ENCODE results near the gene VWDE. TPM values are rescaled to one million over a fixed set of nuclear protein-coding genes. Genes with fewer than 3 reads are reported as not detected.

Gene VWDE
- total RNA-seq, 2 donors from 2014 or later, result 5.8 to 7.0 TPM

GRCh38 chr7:12389089-12389700, 14.5 kb downstream of the VWDE start:
- peaks cover 4% of the 10 kb centered on the region for H3K36me3 Mint-ChIP-seq (ENCODE audit: low read depth)
- ATAC-seq (peak; percentile 84), DNase-seq (peak in 1 of 3 donors; percentile 21)
- H3K27me3 Mint-ChIP-seq, result no peaks in the 10 kb centered on the region
- H3K4me3 Mint-ChIP-seq, result no peak overlapping the region
- H3K4me1 Mint-ChIP-seq, result peaks cover 2% of the 10 kb centered on the region
- no peak overlapping the region for H3K27ac Mint-ChIP-seq
- no peaks in the 10 kb centered on the region for H3K9me3 ChIP-seq (ENCODE audit: control insufficient read depth, low read length, poor library complexity, severe bottlenecking)

GRCh38 chr7:12386313-12386740, 17.3 kb downstream of the VWDE start:
- no peaks in the 10 kb centered on the region for H3K9me3 ChIP-seq (ENCODE audit: control insufficient read depth, low read length, poor library complexity, severe bottlenecking)
- ATAC-seq (no peak), DNase-seq (no peak)
- peaks cover 4% of the 10 kb centered on the region for H3K36me3 Mint-ChIP-seq (ENCODE audit: low read depth)
- no peaks in the 10 kb centered on the region for H3K4me1 Mint-ChIP-seq
- H3K27me3 Mint-ChIP-seq, result no peaks in the 10 kb centered on the region
- no peak overlapping the region for H3K4me3 Mint-ChIP-seq
- no peak overlapping the region for H3K27ac Mint-ChIP-seq

- Mint-ChIP-seq H3K4me1 (no peaks in the 10 kb centered on the region), H3K27me3 (no peaks in the 10 kb centered on the region), H3K27ac (no peak overlapping the region), H3K36me3 (ENCODE audit: low read depth) (peaks cover 4% of the 10 kb centered on the region), H3K4me3 (no peak overlapping the region)
- ATAC-seq (no peak), DNase-seq (no peak)
- H3K9me3 ChIP-seq (ENCODE audit: control insufficient read depth, low read length, poor library complexity, severe bottlenecking), result no peaks in the 10 kb centered on the region
Measured at GRCh38 chr7:12385364-12385786, 18.3 kb downstream of the VWDE start.

GRCh38 chr7:12383377-12383776, 20.3 kb downstream of the VWDE start:
- H3K4me3 Mint-ChIP-seq, result no peak overlapping the region
- ATAC-seq (no peak), DNase-seq (no peak)
- no peaks in the 10 kb centered on the region for H3K4me1 Mint-ChIP-seq
- H3K36me3 Mint-ChIP-seq (ENCODE audit: low read depth), result peaks cover 9% of the 10 kb centered on the region
- no peaks in the 10 kb centered on the region for H3K9me3 ChIP-seq (ENCODE audit: control insufficient read depth, low read length, poor library complexity, severe bottlenecking)
- no peaks in the 10 kb centered on the region for H3K27me3 Mint-ChIP-seq
- no peak overlapping the region for H3K27ac Mint-ChIP-seq

GRCh38 chr7:12378389-12378788, 25.3 kb downstream of the VWDE start:
- no peaks in the 10 kb centered on the region for H3K27me3 Mint-ChIP-seq
- H3K4me3 Mint-ChIP-seq, result no peak overlapping the region
- no peak overlapping the region for H3K27ac Mint-ChIP-seq
- peaks cover 6% of the 10 kb centered on the region for H3K36me3 Mint-ChIP-seq (ENCODE audit: low read depth)
- DNase-seq, result no peak
- no peak for ATAC-seq
- no peaks in the 10 kb centered on the region for H3K9me3 ChIP-seq (ENCODE audit: control insufficient read depth, low read length, poor library complexity, severe bottlenecking)
- no peaks in the 10 kb centered on the region for H3K4me1 Mint-ChIP-seq

- Mint-ChIP-seq H3K4me3 (no peak overlapping the region), H3K4me1 (peaks cover 2% of the 10 kb centered on the region), H3K36me3 (ENCODE audit: low read depth) (peaks cover 6% of the 10 kb centered on the region), H3K27me3 (no peaks in the 10 kb centered on the region), H3K27ac (no peak overlapping the region)
- no peak for DNase-seq
- no peaks in the 10 kb centered on the region for H3K9me3 ChIP-seq (ENCODE audit: control insufficient read depth, low read length, poor library complexity, severe bottlenecking)
- no peak for ATAC-seq
Measured at GRCh38 chr7:12377406-12377805, 26.3 kb downstream of the VWDE start.

- Mint-ChIP-seq H3K36me3 (ENCODE audit: low read depth) (peaks cover 4% of the 10 kb centered on the region), H3K27ac (no peak overlapping the region), H3K4me3 (no peak overlapping the region), H3K27me3 (no peaks in the 10 kb centered on the region), H3K4me1 (peaks cover 5% of the 10 kb centered on the region)
- H3K9me3 ChIP-seq (ENCODE audit: control insufficient read depth, low read length, poor library complexity, severe bottlenecking), result no peaks in the 10 kb centered on the region
- ATAC-seq (no peak), DNase-seq (no peak)
Measured at GRCh38 chr7:12373580-12374263, 29.9 kb downstream of the VWDE start.

GRCh38 chr7:12370249-12370648, 33.4 kb downstream of the VWDE start:
- no peak for DNase-seq
- no peaks in the 10 kb centered on the region for H3K27me3 Mint-ChIP-seq

GRCh38 chr7:12369756-12370155, 33.9 kb downstream of the VWDE start:
- ATAC-seq (no peak), DNase-seq (no peak)
- no peaks in the 10 kb centered on the region for H3K9me3 ChIP-seq (ENCODE audit: control insufficient read depth, low read length, poor library complexity, severe bottlenecking)
- Mint-ChIP-seq H3K27me3 (no peaks in the 10 kb centered on the region), H3K4me3 (no peak overlapping the region), H3K4me1 (peaks cover 10% of the 10 kb centered on the region), H3K36me3 (ENCODE audit: low read depth) (peaks cover 5% of the 10 kb centered on the region), H3K27ac (no peak overlapping the region)

More at GRCh38 chr7:12370249-12370648, 33.4 kb downstream of the VWDE start:
- Mint-ChIP-seq H3K4me3 (no peak overlapping the region), H3K4me1 (peaks cover 10% of the 10 kb centered on the region), H3K36me3 (ENCODE audit: low read depth) (peaks cover 5% of the 10 kb centered on the region), H3K27ac (no peak overlapping the region)
- H3K9me3 ChIP-seq (ENCODE audit: control insufficient read depth, low read length, poor library complexity, severe bottlenecking), result no peaks in the 10 kb centered on the region
- ATAC-seq, result no peak

GRCh38 chr7:12369072-12369471, 34.6 kb downstream of the VWDE start:
- H3K9me3 ChIP-seq (ENCODE audit: control insufficient read depth, low read length, poor library complexity, severe bottlenecking), result no peaks in the 10 kb centered on the region
- Mint-ChIP-seq H3K4me3 (no peak overlapping the region), H3K36me3 (ENCODE audit: low read depth) (peaks cover 5% of the 10 kb centered on the region), H3K4me1 (peaks cover 10% of the 10 kb centered on the region), H3K27me3 (no peaks in the 10 kb centered on the region), H3K27ac (no peak overlapping the region)
- ATAC-seq (no peak), DNase-seq (no peak)

GRCh38 chr7:12360948-12361347, 42.7 kb downstream of the VWDE start:
- Mint-ChIP-seq H3K27ac (no peak overlapping the region), H3K27me3 (no peaks in the 10 kb centered on the region), H3K4me1 (no peaks in the 10 kb centered on the region), H3K36me3 (ENCODE audit: low read depth) (peaks cover 4% of the 10 kb centered on the region), H3K4me3 (no peak overlapping the region)
- no peaks in the 10 kb centered on the region for H3K9me3 ChIP-seq (ENCODE audit: control insufficient read depth, low read length, poor library complexity, severe bottlenecking)
- ATAC-seq (no peak), DNase-seq (no peak)

GRCh38 chr7:12358694-12359093, 45.0 kb downstream of the VWDE start:
- Mint-ChIP-seq H3K4me3 (no peak overlapping the region), H3K27me3 (no peaks in the 10 kb centered on the region), H3K36me3 (ENCODE audit: low read depth) (peaks cover 6% of the 10 kb centered on the region), H3K27ac (no peak overlapping the region), H3K4me1 (no peaks in the 10 kb centered on the region)
- ATAC-seq (no peak), DNase-seq (no peak)
- no peaks in the 10 kb centered on the region for H3K9me3 ChIP-seq (ENCODE audit: control insufficient read depth, low read length, poor library complexity, severe bottlenecking)

- Mint-ChIP-seq H3K27me3 (no peaks in the 10 kb centered on the region), H3K4me1 (no peaks in the 10 kb centered on the region), H3K4me3 (no peak overlapping the region), H3K27ac (no peak overlapping the region), H3K36me3 (ENCODE audit: low read depth) (peaks cover 8% of the 10 kb centered on the region)
- no peaks in the 10 kb centered on the region for H3K9me3 ChIP-seq (ENCODE audit: control insufficient read depth, low read length, poor library complexity, severe bottlenecking)
- ATAC-seq (no peak), DNase-seq (no peak)
Measured at GRCh38 chr7:12357508-12357907, 46.2 kb downstream of the VWDE start.

GRCh38 chr7:12351843-12352242, 51.8 kb downstream of the VWDE start:
- DNase-seq (no peak), ATAC-seq (no peak)
- no peaks in the 10 kb centered on the region for H3K9me3 ChIP-seq (ENCODE audit: control insufficient read depth, low read length, poor library complexity, severe bottlenecking)
- Mint-ChIP-seq H3K4me3 (no peak overlapping the region), H3K36me3 (ENCODE audit: low read depth) (peaks cover 5% of the 10 kb centered on the region), H3K27me3 (no peaks in the 10 kb centered on the region), H3K4me1 (peaks cover 5% of the 10 kb centered on the region), H3K27ac (no peak overlapping the region)
